GM21717 (cell line): ENCODE data around the gene MYB.
A peak's percentile ranks its signal among the peaks of the same experiment; 100 is the strongest.

Experiments used
- ATAC-seq: cut with Tn5 transposase; IDR thresholded peaks from one replicate; pipeline ENCODE4 v1.9.1; 2021; ENCODE audit warnings: mild to moderate bottlenecking, moderate library complexity; ENCODE audit not compliant: unreplicated experiment

MYB gene

GRCh38 chr6:135185483-135185882 lies 4.4 kb downstream of the MYB start:
- ATAC-seq, result no peak

- ATAC-seq, result no peak
Observed at GRCh38 chr6:135186255-135186654, 5.1 kb downstream of the MYB start.

- no peak for ATAC-seq
Observed at GRCh38 chr6:135187372-135187771, 6.3 kb downstream of the MYB start.

GRCh38 chr6:135188718-135189117 lies 7.6 kb downstream of the MYB start:
- ATAC-seq, result no peak

GRCh38 chr6:135189344-135189743 lies 8.2 kb downstream of the MYB start:
- no peak for ATAC-seq

- peak; percentile 46 for ATAC-seq
Observed at GRCh38 chr6:135191508-135192255, 10.6 kb downstream of the MYB start.

GRCh38 chr6:135192256-135193174 lies 11.4 kb downstream of the MYB start:
- ATAC-seq, result no peak

GRCh38 chr6:135193221-135193620 lies 12.1 kb downstream of the MYB start:
- ATAC-seq, result no peak

- no peak for ATAC-seq
Observed at GRCh38 chr6:135195041-135195440, 13.9 kb downstream of the MYB start.

- ATAC-seq, result no peak
Observed at GRCh38 chr6:135195522-135195921, 14.4 kb downstream of the MYB start.

- no peak for ATAC-seq
Observed at GRCh38 chr6:135196739-135197510, 15.8 kb downstream of the MYB start.

GRCh38 chr6:135202836-135203235 lies 21.7 kb downstream of the MYB start:
- no peak for ATAC-seq

- no peak for ATAC-seq
Observed at GRCh38 chr6:135204951-135205350, 23.8 kb downstream of the MYB start.

- no peak for ATAC-seq
Observed at GRCh38 chr6:135209803-135210202, 28.7 kb downstream of the MYB start.

- no peak for ATAC-seq
Observed at GRCh38 chr6:135210632-135211305, 29.7 kb downstream of the MYB start.

GRCh38 chr6:135211306-135211702 lies 30.2 kb downstream of the MYB start:
- no peak for ATAC-seq

- no peak for ATAC-seq
Observed at GRCh38 chr6:135212020-135212806, 31.1 kb downstream of the MYB start.

GRCh38 chr6:135212935-135213334 lies 31.8 kb downstream of the MYB start:
- ATAC-seq, result no peak

- no peak for ATAC-seq
Observed at GRCh38 chr6:135213616-135214015, 32.5 kb downstream of the MYB start.

- ATAC-seq, result no peak
Observed at GRCh38 chr6:135215160-135215559, 34.1 kb downstream of the MYB start.
